Tibial artery (tissue), 4 donors: ENCODE results near the gene MAST4.

Experiments used
- DNase-seq, 2 donors: peaks; one replicate each; pipeline ENCODE4 v3.0.0-alpha.2; 2019
- H3K27ac ChIP-seq, 2 donors: fragments of 200-600 bp; sonication (generic) in 1 of 2; 1 replicate in 1 of 2; 2 replicates in 1 of 2; pipeline ENCODE4 v1.5.1; 2018 to 2019; ENCODE audit warnings: mild to moderate bottlenecking in 1 of 2
- H3K27me3 ChIP-seq, 2 donors: fragments of 200-600 bp; sonication (generic) in 1 of 2; one replicate each; pipeline versions ENCODE4 v1.5.1 to v1.6.0; 2016 to 2019
- H3K36me3 ChIP-seq, 3 donors: fragments of 200-600 bp; sonication (generic) in 2 of 3; one replicate each; pipeline ENCODE4 v1.5.1; 2016 to 2019; ENCODE audit warnings: mild to moderate bottlenecking in 2 of 3
- H3K4me1 ChIP-seq, 4 donors: fragments of 200-600 bp; sonication (generic) in 2 of 4; 1 replicate in 3 of 4; 2 replicates in 1 of 4; pipeline ENCODE4 v1.5.1; 2016 to 2019
- H3K4me3 ChIP-seq, 2 donors: fragments of 200-600 bp; sonication (generic) in 1 of 2; 1 replicate in 1 of 2; 2 replicates in 1 of 2; pipeline ENCODE4 v1.5.1; 2018 to 2019; ENCODE audit warnings: mild to moderate bottlenecking in 2 of 2
- H3K9me3 ChIP-seq, 3 donors: fragments of 200-600 bp; sonication (generic) in 1 of 3; one replicate each; pipeline ENCODE4 v1.5.1; 2016 to 2019
- intact Hi-C: fragments of 100-400 bp; cut with DNase I; formaldehyde crosslinking; loops from one replicate; pipeline ENCODE4 v1.15.0; 2023; ENCODE audit warnings: low total_unique reads
- TF ChIP-seq, protein P1 (sequence below), 2 experiments: fragments of 200-600 bp in 1 of 2; fragments of 450-650 bp in 1 of 2; IDR thresholded peaks; one replicate each; pipeline ENCODE4 v1.5.1; 2017 to 2019; ENCODE audit warnings: antibody characterized with exemption in 2 of 2, mild to moderate bottlenecking in 1 of 2, moderate library complexity in 1 of 2

The MAST4 gene

DNA sequence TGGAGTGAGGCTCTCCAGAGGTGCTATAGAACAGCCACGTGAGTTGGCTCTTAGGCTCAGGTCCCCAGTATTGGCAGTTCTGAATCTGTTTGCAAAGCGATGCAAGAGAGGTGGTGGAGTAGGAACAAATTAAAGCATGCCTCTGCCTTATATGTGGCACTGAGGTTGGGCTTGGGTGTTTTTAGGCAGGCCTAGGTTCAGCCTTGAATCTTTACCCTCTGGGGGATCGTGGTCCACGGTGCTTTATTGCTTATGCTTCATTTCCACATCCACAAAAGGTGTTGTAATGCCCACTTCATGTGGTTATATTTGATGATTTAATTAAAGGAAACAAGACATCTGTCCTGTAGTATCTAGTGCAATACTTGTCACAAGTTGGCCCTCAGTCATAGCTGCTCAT lies 544.2 kb downstream of the MAST4 start:
- DNase-seq, result no peak
- H3K27ac ChIP-seq, result no peak overlapping the region
- TF ChIP-seq, protein P1, sequence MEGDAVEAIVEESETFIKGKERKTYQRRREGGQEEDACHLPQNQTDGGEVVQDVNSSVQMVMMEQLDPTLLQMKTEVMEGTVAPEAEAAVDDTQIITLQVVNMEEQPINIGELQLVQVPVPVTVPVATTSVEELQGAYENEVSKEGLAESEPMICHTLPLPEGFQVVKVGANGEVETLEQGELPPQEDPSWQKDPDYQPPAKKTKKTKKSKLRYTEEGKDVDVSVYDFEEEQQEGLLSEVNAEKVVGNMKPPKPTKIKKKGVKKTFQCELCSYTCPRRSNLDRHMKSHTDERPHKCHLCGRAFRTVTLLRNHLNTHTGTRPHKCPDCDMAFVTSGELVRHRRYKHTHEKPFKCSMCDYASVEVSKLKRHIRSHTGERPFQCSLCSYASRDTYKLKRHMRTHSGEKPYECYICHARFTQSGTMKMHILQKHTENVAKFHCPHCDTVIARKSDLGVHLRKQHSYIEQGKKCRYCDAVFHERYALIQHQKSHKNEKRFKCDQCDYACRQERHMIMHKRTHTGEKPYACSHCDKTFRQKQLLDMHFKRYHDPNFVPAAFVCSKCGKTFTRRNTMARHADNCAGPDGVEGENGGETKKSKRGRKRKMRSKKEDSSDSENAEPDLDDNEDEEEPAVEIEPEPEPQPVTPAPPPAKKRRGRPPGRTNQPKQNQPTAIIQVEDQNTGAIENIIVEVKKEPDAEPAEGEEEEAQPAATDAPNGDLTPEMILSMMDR (IDR thresholded peaks at IDR 0.05), result no peak
- no peak overlapping the region for H3K4me3 ChIP-seq
- H3K9me3 ChIP-seq, result no peaks in the 10 kb centered on the region
- H3K27me3 ChIP-seq, result no peaks in the 10 kb centered on the region
- intact Hi-C loops, result loop anchor here (10.0 kb wide), 1 partner anchor 326 kb away; no protein-coding TSS in a partner anchor
- H3K36me3 ChIP-seq, result peaks cover 44 to 72% (median 70%) of the 10 kb centered on the region in 3 donors
- H3K4me1 ChIP-seq, result no peaks in the 10 kb centered on the region

DNA sequence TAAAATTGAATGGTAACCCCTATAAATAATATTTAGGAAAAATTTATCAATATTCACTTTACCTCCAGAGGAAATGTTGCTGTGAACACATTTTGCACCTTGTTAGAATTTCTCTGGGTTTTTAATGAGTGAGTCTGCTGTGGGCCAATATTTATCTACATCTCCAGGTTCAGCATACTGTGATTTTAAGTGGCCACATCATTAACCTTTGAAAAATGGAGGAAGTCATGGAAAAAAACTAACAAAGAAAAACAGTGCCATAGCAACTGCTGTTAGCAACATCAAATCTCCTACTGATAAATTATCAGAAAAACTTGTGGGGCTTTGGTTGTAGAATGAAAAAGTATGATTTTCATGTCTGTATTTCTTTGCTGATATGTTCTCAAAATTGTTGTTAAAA lies 545.5 kb downstream of the MAST4 start:
- Histone ChIP-seq H3K27ac (no peak overlapping the region), H3K36me3 (peaks cover 38 to 73% (median 68%) of the 10 kb centered on the region in 3 donors), H3K9me3 (no peaks in the 10 kb centered on the region), H3K4me1 (no peaks in the 10 kb centered on the region), H3K27me3 (no peaks in the 10 kb centered on the region), H3K4me3 (no peak overlapping the region)
- TF ChIP-seq, protein P1 (IDR thresholded peaks at IDR 0.05), result no peak
- no peak for DNase-seq
- intact Hi-C loops, result loop anchor here (10.0 kb wide), 1 partner anchor 327 kb away; no protein-coding TSS in a partner anchor

DNA sequence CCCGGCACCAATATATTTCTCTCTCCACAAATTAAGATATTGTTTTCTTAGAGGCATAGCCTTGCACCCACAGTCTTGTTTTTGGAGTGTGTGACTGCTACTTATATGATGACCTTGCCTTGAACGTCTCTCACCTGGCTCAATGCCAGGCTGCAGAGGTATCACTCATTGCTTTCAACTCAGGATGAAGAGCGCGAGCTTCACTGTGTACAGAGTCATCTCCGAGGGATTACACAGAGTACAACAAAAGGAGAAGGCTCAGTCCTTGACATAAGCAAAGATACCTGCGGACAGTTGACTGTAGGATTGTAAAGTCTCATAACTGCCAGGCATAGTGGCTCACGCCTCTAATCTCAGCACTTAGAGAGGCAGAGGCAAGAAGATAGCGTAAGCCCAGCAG lies 546.6 kb downstream of the MAST4 start:
- H3K27ac ChIP-seq, result no peak overlapping the region
- H3K4me1 ChIP-seq, result no peaks in the 10 kb centered on the region
- no peaks in the 10 kb centered on the region for H3K27me3 ChIP-seq
- peaks cover 36 to 73% (median 72%) of the 10 kb centered on the region in 3 donors for H3K36me3 ChIP-seq
- intact Hi-C loops, result loop anchor here (10.0 kb wide), 1 partner anchor 328 kb away; no protein-coding TSS in a partner anchor
- no peak for DNase-seq
- TF ChIP-seq, protein P1 (IDR thresholded peaks at IDR 0.05), result no peak
- no peaks in the 10 kb centered on the region for H3K9me3 ChIP-seq
- no peak overlapping the region for H3K4me3 ChIP-seq

DNA sequence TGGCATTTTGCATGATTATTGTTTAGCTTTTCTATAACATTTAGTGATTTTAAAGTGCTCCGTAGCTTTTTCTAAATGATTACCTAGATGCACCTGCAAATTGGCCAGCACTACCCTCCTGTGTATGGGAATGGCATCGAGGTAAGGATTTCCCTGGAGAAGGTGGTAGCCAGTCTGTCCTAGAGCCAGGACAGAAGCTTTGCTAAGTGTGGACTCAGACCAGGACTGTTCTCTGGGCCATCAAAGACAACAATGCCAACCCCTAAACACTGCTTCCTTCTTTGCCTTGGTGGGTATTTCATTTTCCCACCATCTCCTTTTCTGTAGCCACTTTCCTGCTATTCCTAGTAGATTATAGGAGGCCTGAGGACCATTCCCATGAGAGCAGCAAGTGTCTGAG lies 547.4 kb downstream of the MAST4 start:
- intact Hi-C loops, result loop anchor here (10.0 kb wide), 1 partner anchor 329 kb away; no protein-coding TSS in a partner anchor
- TF ChIP-seq, protein P1 (IDR thresholded peaks at IDR 0.05), result no peak

DNA sequence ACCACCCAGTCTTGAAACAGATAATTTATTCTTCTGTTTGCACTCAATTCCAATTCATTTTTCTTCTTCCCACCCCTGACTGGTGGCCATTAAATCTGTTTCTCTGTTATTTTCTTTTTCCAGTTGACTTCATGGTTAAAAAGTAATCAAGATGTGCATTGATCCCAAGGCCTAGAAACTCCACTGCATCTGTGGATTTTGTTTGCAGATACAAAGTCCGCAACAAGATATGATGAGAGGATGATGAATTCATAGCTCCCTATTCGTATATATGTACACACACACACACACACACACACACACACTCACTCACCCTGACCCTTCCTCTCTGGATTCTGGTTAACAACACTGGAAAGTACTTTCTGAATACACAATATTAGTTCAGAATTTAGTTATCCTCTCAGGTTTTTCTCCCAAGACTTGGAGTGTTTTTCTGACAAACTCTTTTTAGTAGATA lies 548.0 kb downstream of the MAST4 start:
- H3K9me3 ChIP-seq, result no peaks in the 10 kb centered on the region
- peaks cover 36 to 77% (median 58%) of the 10 kb centered on the region in 3 donors for H3K36me3 ChIP-seq
- no peaks in the 10 kb centered on the region for H3K27me3 ChIP-seq
- H3K4me3 ChIP-seq, result no peak overlapping the region
- TF ChIP-seq, protein P1 (IDR thresholded peaks at IDR 0.05), result no peak
- H3K4me1 ChIP-seq, result no peaks in the 10 kb centered on the region
- DNase-seq, result no peak
- H3K27ac ChIP-seq, result no peak overlapping the region
- intact Hi-C loops, result loop anchor here (10.0 kb wide), 1 partner anchor 329 kb away; no protein-coding TSS in a partner anchor

More for the DNA sequence above, 547.4 kb downstream of the MAST4 start:
- H3K27me3 ChIP-seq, result no peaks in the 10 kb centered on the region
- no peak overlapping the region for H3K4me3 ChIP-seq
- peaks cover 36 to 77% (median 65%) of the 10 kb centered on the region in 3 donors for H3K36me3 ChIP-seq
- no peaks in the 10 kb centered on the region for H3K4me1 ChIP-seq
- DNase-seq, result no peak
- H3K27ac ChIP-seq, result no peak overlapping the region
- H3K9me3 ChIP-seq, result no peaks in the 10 kb centered on the region
